Endothelial cell of umbilical vein (primary cell): ENCODE measurements around the gene STPG4.
"Not testable (repeated sequence)": the region's sequence is repeated elsewhere in the genome, so short reads cannot be mapped to it uniquely, and the experiment has no call there.

Source experiments
- POLR2A ChIP-seq: IDR thresholded peaks from 2 replicates; pipeline ENCODE4 v1.6.1; 2012; ENCODE audit warnings: low read depth, mild to moderate bottlenecking, control low read depth, low read length
- POLR2AphosphoS5 ChIP-seq: IDR thresholded peaks from 2 replicates; pipeline ENCODE4 v1.6.1; 2012; ENCODE audit warnings: low read depth, mild to moderate bottlenecking, control low read depth, low read length, moderate library complexity; ENCODE audit not compliant: insufficient read depth
- TF ChIP-seq, protein P1 (sequence below), 2 donors: IDR thresholded peaks; 1 replicate in 1 of 2; 2 replicates in 1 of 2; pipeline ENCODE4 v1.5.1; 2011; ENCODE audit warnings: low read length in 2 of 2, mild to moderate bottlenecking in 2 of 2, moderate library complexity in 2 of 2, control low read depth in 1 of 2, inconsistent platforms in 1 of 2, low read depth in 1 of 2; ENCODE audit not compliant: insufficient read depth in 1 of 2; ENCODE audit errors: extremely low read depth in 1 of 2

DNA sequence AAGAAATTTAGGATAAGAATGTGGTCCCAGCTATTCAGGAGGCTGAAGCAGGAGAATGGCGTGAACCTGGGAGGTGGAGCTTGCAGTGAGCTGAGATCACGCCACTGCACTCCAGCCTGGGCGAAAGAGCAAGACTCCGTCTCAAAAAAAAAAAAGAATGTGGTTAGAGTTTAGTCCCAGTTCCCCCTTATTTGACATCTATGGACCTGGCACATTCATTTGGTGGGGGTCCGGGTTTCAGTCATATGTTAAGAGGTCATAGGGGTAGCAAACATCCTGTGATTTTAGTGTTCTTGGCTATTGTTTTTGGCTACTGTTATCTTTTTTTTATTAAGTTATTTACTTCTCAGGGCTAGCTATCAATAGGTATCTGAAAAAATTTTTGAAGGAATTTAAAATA, 34.7 kb downstream of the STPG4 start:
- not testable (repeated sequence) for TF ChIP-seq POLR2AphosphoS5, POLR2A
- TF ChIP-seq, protein P1, sequence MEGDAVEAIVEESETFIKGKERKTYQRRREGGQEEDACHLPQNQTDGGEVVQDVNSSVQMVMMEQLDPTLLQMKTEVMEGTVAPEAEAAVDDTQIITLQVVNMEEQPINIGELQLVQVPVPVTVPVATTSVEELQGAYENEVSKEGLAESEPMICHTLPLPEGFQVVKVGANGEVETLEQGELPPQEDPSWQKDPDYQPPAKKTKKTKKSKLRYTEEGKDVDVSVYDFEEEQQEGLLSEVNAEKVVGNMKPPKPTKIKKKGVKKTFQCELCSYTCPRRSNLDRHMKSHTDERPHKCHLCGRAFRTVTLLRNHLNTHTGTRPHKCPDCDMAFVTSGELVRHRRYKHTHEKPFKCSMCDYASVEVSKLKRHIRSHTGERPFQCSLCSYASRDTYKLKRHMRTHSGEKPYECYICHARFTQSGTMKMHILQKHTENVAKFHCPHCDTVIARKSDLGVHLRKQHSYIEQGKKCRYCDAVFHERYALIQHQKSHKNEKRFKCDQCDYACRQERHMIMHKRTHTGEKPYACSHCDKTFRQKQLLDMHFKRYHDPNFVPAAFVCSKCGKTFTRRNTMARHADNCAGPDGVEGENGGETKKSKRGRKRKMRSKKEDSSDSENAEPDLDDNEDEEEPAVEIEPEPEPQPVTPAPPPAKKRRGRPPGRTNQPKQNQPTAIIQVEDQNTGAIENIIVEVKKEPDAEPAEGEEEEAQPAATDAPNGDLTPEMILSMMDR (IDR thresholded peaks at IDR 0.05; ENCODE audit: extremely low read depth in 1 of 2, insufficient read depth in 1 of 2, low read depth in 1 of 2, low read length in 2 of 2): not testable (repeated sequence)
